AG08396 (cell line): Measurements from ENCODE around the gene LHFPL6.

Source experiments
- DNase-seq: peaks from one replicate; pipeline ENCODE4 v3.0.0; 2012; ENCODE audit warnings: low spot score, mixed read lengths

LHFPL6 gene

GRCh38 chr13:39462906-39463305, 140.1 kb downstream of the LHFPL6 start:
- no peak for DNase-seq

- no peak for DNase-seq
Measured at GRCh38 chr13:39462428-39462827, 140.6 kb downstream of the LHFPL6 start.

GRCh38 chr13:39461685-39462266, 141.2 kb downstream of the LHFPL6 start:
- no peak for DNase-seq

GRCh38 chr13:39457274-39457673, 145.7 kb downstream of the LHFPL6 start:
- DNase-seq, result no peak

- DNase-seq, result no peak
Measured at GRCh38 chr13:39455521-39456175, 147.3 kb downstream of the LHFPL6 start.

GRCh38 chr13:39452834-39453233, 150.2 kb downstream of the LHFPL6 start:
- DNase-seq, result no peak

GRCh38 chr13:39452417-39452816, 150.6 kb downstream of the LHFPL6 start:
- DNase-seq, result no peak

GRCh38 chr13:39451860-39452301, 151.1 kb downstream of the LHFPL6 start:
- DNase-seq, result no peak

GRCh38 chr13:39451301-39451700, 151.7 kb downstream of the LHFPL6 start:
- no peak for DNase-seq

GRCh38 chr13:39450176-39450575, 152.8 kb downstream of the LHFPL6 start:
- no peak for DNase-seq

- DNase-seq, result no peak
Measured at GRCh38 chr13:39448834-39449233, 154.2 kb downstream of the LHFPL6 start.

- no peak for DNase-seq
Measured at GRCh38 chr13:39446865-39447264, 156.1 kb downstream of the LHFPL6 start.

- DNase-seq, result no peak
Measured at GRCh38 chr13:39444866-39445265, 158.1 kb downstream of the LHFPL6 start.

GRCh38 chr13:39433651-39434050, 169.3 kb downstream of the LHFPL6 start:
- no peak for DNase-seq

- no peak for DNase-seq
Measured at GRCh38 chr13:39432196-39432595, 170.8 kb downstream of the LHFPL6 start.

- no peak for DNase-seq
Measured at GRCh38 chr13:39422845-39423565, 180.0 kb downstream of the LHFPL6 start.

- no peak for DNase-seq
Measured at GRCh38 chr13:39419876-39420275, 183.1 kb downstream of the LHFPL6 start.

GRCh38 chr13:39419068-39419467, 183.9 kb downstream of the LHFPL6 start:
- DNase-seq, result no peak

GRCh38 chr13:39418424-39418823, 184.6 kb downstream of the LHFPL6 start:
- DNase-seq, result no peak

GRCh38 chr13:39417643-39418042, 185.3 kb downstream of the LHFPL6 start:
- peak; percentile 22 for DNase-seq

- no peak for DNase-seq
Measured at GRCh38 chr13:39417131-39417530, 185.9 kb downstream of the LHFPL6 start.

GRCh38 chr13:39415008-39415802, 187.8 kb downstream of the LHFPL6 start:
- DNase-seq, result peak; percentile 41
